ENCODE results near the gene NMBR. TPM values are rescaled to one million over a fixed set of nuclear protein-coding genes. Genes with fewer than 3 reads are reported as not detected.

NMBR gene
- total and polyA plus RNA-seq, 2 of the 8 experiments (the other 6 are each of a cell fraction or from before 2014, with no cell fraction given), result 0.08 TPM; not detected in 1

GRCh38 chr6:142035890-142036289, 111.0 kb downstream of the NMBR start (continued):
- TF ChIP-seq GTF2F1 (IDR thresholded peaks at IDR 0.05; ENCODE audit: borderline replicate concordance, low read depth, low read length), result no peak

Measured in H1 (cell line).